ENCODE results near the gene GID8. TPM values are rescaled to one million over a fixed set of nuclear protein-coding genes. Genes with fewer than 3 reads are reported as not detected.

GID8 gene
- total and polyA plus RNA-seq, 2 of the 13 experiments (the other 11 are each of a cell fraction or from before 2014, with no cell fraction given): 39.6 to 59.8 TPM

GRCh38 chr20:62952373-62952967, 14.5 kb downstream of the GID8 start, which contains the start of gene SLC17A9 (continued):
- TF ChIP-seq, protein P1, sequence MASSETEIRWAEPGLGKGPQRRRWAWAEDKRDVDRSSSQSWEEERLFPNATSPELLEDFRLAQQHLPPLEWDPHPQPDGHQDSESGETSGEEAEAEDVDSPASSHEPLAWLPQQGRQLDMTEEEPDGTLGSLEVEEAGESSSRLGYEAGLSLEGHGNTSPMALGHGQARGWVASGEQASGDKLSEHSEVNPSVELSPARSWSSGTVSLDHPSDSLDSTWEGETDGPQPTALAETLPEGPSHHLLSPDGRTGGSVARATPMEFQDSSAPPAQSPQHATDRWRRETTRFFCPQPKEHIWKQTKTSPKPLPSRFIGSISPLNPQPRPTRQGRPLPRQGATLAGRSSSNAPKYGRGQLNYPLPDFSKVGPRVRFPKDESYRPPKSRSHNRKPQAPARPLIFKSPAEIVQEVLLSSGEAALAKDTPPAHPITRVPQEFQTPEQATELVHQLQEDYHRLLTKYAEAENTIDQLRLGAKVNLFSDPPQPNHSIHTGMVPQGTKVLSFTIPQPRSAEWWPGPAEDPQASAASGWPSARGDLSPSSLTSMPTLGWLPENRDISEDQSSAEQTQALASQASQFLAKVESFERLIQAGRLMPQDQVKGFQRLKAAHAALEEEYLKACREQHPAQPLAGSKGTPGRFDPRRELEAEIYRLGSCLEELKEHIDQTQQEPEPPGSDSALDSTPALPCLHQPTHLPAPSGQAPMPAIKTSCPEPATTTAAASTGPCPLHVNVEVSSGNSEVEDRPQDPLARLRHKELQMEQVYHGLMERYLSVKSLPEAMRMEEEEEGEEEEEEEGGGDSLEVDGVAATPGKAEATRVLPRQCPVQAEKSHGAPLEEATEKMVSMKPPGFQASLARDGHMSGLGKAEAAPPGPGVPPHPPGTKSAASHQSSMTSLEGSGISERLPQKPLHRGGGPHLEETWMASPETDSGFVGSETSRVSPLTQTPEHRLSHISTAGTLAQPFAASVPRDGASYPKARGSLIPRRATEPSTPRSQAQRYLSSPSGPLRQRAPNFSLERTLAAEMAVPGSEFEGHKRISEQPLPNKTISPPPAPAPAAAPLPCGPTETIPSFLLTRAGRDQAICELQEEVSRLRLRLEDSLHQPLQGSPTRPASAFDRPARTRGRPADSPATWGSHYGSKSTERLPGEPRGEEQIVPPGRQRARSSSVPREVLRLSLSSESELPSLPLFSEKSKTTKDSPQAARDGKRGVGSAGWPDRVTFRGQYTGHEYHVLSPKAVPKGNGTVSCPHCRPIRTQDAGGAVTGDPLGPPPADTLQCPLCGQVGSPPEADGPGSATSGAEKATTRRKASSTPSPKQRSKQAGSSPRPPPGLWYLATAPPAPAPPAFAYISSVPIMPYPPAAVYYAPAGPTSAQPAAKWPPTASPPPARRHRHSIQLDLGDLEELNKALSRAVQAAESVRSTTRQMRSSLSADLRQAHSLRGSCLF (CRISPR knock-in tag; IDR thresholded peaks at IDR 0.05; ENCODE audit: borderline replicate concordance): 0 out of 2 replicates have a peak, but pooled peaks have one; percentile 21
- TF ChIP-seq RORA (CRISPR knock-in tag; IDR thresholded peaks at IDR 0.05): no peak
- TF ChIP-seq SAP130 (CRISPR knock-in tag; IDR thresholded peaks at IDR 0.05; ENCODE audit: low read depth): peak; percentile 99
- TF ChIP-seq CC2D1A (CRISPR knock-in tag; IDR thresholded peaks at IDR 0.05): no peak
- TF ChIP-seq SP4 (CRISPR knock-in tag; IDR thresholded peaks at IDR 0.05): peak; percentile 96
- peak; percentile 41; the same call in 1 of the 2 replicates for TF ChIP-seq KAT7 (CRISPR knock-in tag; IDR thresholded peaks at IDR 0.05; ENCODE audit: borderline replicate concordance)
- TF ChIP-seq TSC22D2 (CRISPR knock-in tag; IDR thresholded peaks at IDR 0.05; ENCODE audit: borderline replicate concordance): 0 out of 2 replicates have a peak, but pooled peaks have one; percentile 73
- TF ChIP-seq ISL2 (CRISPR knock-in tag; IDR thresholded peaks at IDR 0.05): peak; percentile 88
- TF ChIP-seq DNMT3B (CRISPR knock-in tag; conservative IDR thresholded peaks at IDR 0.05): peak; percentile 85; the same call in 1 of the 2 replicates
- no peak for TF ChIP-seq ZFP36 (IDR thresholded peaks at IDR 0.05; ENCODE audit: borderline replicate concordance, low read depth, low read length, partially characterized antibody)
- 0 out of 2 replicates have a peak, but pooled peaks have one; percentile 14 for TF ChIP-seq CHCHD3 (CRISPR knock-in tag; IDR thresholded peaks at IDR 0.05)
- peak; percentile 14; the same call in 1 of the 2 replicates for TF ChIP-seq TP53 (CRISPR knock-in tag; conservative IDR thresholded peaks at IDR 0.05)
- TF ChIP-seq, protein P2, sequence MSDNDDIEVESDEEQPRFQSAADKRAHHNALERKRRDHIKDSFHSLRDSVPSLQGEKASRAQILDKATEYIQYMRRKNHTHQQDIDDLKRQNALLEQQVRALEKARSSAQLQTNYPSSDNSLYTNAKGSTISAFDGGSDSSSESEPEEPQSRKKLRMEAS (IDR thresholded peaks at IDR 0.05): peak; percentile 99
- peak; percentile 78; the same call in 1 of the 2 replicates for TF ChIP-seq E2F1 (CRISPR knock-in tag; IDR thresholded peaks at IDR 0.05)
- TF ChIP-seq TAF1 (CRISPR knock-in tag; IDR thresholded peaks at IDR 0.05): peak; percentile 92
- peak; percentile 97 for TF ChIP-seq TAF15 (IDR thresholded peaks at IDR 0.05; ENCODE audit: low read depth, low read length, poor library complexity, severe bottlenecking)
- TF ChIP-seq NR1H2 (CRISPR knock-in tag; IDR thresholded peaks at IDR 0.05; ENCODE audit: borderline replicate concordance, low read depth): 0 out of 2 replicates have a peak, but pooled peaks have one; percentile 65
- peak; percentile 97 for TF ChIP-seq ARNTL (CRISPR knock-in tag; IDR thresholded peaks at IDR 0.05)
- TF ChIP-seq DMTF1 (CRISPR knock-in tag; IDR thresholded peaks at IDR 0.05): no peak
- no peak for TF ChIP-seq ZNF10 (CRISPR knock-in tag; IDR thresholded peaks at IDR 0.05; ENCODE audit: borderline replicate concordance, low read depth)
- TF ChIP-seq SOX5 (CRISPR knock-in tag; IDR thresholded peaks at IDR 0.05; ENCODE audit: borderline replicate concordance): peak; percentile 70
- TF ChIP-seq ZNF570 (CRISPR knock-in tag; IDR thresholded peaks at IDR 0.05; ENCODE audit: borderline replicate concordance): no peak
